GM18861 (cell line): ENCODE measurements around the gene ANKRD40CL.

ENCODE experiments used
- ATAC-seq: cut with Tn5 transposase; IDR thresholded peaks from one replicate; pipeline ENCODE4 v1.9.1; 2021; ENCODE audit not compliant: unreplicated experiment

ANKRD40CL gene

GRCh38 chr17:50790618-50791017 lies 23.3 kb upstream of the ANKRD40CL start:
- ATAC-seq: no peak

GRCh38 chr17:50787106-50787505 lies 19.8 kb upstream of the ANKRD40CL start:
- no peak for ATAC-seq

DNA sequence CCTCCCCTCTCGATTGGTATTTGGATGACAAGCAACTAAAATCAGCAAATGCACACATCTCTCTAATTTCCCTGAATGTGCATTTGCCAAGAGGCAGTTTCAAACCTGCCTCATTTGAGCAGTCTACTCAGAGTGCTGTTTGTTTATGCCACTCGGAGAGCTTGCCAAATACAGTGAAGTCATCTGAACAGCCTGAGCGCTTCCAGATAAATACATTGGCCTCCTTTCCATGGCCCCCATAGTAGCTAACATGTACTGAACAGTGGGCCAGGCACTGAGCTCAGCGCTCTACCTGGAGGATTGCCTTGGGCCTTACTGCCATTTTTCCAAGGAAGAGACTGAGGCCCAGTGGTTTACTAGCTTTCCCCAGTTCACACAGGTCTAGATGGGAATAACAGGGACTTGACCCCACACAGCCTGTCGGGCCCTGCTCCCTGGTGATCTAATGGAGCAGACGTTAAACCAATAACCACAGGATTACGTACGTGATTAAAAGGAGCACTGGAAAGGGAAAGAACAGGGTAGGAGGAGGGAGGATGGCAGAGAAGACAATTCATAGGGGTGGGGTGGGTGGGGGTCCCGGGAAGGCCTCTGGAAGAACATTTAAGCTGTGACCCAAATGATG lies 18.7 kb upstream of the ANKRD40CL start:
- ATAC-seq: no peak

DNA sequence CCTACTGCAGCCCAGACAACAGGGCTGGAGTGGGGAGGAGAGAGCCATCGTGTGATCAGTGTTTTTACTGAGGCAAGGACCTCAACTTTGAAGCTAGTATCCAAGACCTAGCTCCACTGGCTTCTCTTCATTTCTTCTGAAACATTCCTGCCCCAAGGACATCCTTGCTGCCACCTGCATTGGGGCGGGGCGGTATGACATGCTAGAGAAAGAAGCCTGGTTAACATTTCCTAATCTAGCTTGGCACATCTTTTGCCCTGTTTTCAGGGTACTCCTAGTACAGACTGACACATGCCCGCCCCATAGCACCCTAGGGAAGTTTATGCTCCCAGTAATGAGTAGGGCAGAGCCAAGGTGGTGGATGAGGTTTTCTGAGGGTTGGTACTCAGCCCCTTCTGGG lies 17.8 kb upstream of the ANKRD40CL start:
- ATAC-seq: no peak

DNA sequence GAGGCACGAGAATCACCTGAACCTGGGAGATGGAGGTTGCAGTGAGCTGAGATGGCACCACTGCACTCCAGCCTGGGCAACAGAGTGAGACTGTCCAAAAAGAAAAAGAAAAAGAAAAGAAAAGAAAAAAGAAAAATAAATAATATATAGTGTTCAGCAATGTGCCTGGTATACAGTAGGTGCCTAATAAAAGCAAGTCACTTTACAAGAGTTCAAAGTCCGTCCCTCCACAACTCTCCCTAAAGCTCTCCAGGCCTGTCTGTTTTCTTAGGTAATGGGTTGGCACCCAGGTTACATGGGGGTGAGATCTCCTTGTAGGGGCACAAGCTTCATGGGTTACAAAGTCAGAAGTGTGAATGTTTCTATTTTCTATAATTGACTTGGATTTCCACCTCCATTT lies 16.6 kb upstream of the ANKRD40CL start:
- no peak for ATAC-seq

DNA sequence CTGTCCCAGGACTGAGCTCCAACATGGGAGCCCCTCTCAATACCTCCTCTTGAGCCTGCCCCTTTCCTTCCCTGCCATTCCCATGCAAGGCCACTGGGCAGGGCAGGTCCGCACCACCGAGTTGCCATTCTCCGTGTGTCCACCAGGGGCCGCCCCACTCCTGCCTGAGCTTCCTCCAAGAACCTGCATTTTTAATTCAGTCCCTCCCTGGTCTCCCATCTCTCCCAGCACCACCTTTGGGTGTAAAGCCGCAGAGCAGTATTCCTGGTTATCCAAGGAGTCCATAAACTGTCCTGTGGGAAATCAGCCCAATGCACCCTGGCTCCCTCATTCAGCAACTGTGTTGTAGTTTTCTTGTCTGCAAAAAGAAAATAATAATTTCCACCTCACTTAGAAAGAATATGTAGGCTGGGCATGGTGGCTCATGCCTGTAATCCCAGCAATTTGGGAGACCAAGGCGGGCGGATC lies 15.9 kb upstream of the ANKRD40CL start:
- no peak for ATAC-seq

DNA sequence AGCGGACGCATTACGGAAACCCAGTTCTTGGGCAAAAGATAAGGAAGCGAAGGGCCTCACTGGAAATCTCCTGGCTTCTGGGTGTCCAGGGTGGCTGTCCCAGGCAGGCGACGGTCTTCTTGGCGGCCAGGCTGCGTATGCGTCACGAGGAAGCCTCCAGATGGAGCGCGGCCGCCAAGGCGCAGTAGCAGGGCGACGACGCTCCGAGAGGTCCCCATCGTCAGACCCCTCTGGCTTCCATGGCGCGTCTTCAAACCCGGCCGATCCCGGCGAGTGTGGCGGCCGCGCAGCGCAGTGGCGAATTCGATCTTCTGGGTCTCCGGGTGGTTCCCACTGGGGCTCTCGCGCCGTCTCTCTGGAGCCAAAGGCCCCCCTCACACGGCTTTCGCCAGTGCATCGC lies 13.8 kb upstream of the ANKRD40CL start:
- no peak for ATAC-seq

DNA sequence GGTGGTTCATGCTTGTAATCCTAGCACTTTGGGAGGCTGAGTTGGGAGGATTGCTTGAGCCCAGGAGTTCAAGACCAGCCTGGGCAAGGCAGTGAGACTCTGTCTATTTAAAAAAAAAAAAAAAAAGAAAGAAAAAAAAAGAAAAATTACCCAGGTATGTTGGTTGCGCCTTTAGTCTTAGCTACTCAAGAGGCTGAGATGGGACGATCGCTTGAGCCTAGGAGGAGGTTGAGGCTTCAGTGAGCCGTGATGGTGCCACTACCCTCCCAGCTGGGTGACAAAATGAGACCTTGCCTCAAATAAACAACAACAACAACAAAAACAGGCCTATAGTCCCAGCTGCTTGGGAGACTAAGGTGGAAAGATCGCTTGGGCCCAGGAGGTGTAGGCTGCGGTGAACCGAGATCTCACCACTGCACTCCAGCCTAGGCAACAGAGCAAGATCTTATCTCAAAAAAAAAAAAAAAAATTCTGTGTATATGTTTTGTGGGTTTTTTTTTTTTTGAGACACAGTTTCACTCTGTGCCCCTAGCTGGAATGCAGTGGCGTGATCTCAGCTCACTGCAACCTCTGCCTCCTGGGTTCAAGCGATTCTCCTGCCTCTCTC lies 12.5 kb upstream of the ANKRD40CL start:
- ATAC-seq: no peak

- ATAC-seq: no peak
Measured at GRCh38 chr17:50778988-50779387, 11.7 kb upstream of the ANKRD40CL start.

GRCh38 chr17:50778471-50778870 lies 11.2 kb upstream of the ANKRD40CL start:
- ATAC-seq: no peak

- no peak for ATAC-seq
Measured at GRCh38 chr17:50775926-50776325, 8.6 kb upstream of the ANKRD40CL start.

GRCh38 chr17:50774225-50774803 lies 7.0 kb upstream of the ANKRD40CL start:
- no peak for ATAC-seq

GRCh38 chr17:50771991-50772785 lies 4.9 kb upstream of the ANKRD40CL start:
- no peak for ATAC-seq

DNA sequence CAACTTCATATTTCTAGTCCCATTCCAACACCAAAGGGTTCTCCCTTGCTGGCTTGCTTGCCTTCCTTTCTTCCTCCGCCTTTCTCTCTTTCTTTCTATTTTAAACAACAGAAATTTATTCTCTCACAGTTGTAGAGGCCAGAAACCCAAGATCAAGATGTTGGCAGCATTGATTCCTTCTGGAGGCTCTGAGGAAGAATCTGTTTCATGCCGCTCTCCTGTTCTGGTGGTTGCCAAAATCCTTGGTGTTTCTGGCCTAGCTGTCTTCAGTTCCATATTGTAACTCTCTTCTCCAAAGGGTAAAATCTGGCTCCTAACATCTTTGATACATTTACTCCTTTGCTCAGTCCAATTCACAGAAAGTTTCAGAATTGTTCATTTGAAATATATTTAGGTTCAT lies 3.0 kb upstream of the ANKRD40CL start:
- ATAC-seq: no peak

GRCh38 chr17:50769884-50770283 lies 2.6 kb upstream of the ANKRD40CL start:
- ATAC-seq: no peak

DNA sequence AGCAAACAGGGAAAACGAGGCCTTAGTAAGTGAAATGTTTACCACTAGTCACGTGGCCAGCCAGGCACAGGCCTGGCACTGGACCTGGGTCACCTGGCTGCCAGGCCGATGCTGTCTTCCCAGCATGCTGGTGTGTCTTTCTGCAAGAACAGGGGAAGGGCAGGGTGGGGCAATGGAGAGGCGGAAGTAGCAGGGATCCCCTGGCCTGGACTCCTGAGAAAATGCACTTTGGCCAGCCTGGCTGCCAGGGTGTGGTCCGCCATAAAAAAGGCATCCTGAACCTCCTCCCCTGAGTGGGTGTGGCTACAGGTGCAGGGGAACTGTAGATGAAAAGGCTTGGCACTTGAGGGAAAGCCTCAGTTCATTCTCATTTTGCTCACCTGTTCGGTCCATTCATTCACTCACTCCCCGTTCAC lies 1.0 kb upstream of the ANKRD40CL start:
- no peak for ATAC-seq

GRCh38 chr17:50767030-50767429 lies 288 bp downstream of the ANKRD40CL start:
- no peak for ATAC-seq

DNA sequence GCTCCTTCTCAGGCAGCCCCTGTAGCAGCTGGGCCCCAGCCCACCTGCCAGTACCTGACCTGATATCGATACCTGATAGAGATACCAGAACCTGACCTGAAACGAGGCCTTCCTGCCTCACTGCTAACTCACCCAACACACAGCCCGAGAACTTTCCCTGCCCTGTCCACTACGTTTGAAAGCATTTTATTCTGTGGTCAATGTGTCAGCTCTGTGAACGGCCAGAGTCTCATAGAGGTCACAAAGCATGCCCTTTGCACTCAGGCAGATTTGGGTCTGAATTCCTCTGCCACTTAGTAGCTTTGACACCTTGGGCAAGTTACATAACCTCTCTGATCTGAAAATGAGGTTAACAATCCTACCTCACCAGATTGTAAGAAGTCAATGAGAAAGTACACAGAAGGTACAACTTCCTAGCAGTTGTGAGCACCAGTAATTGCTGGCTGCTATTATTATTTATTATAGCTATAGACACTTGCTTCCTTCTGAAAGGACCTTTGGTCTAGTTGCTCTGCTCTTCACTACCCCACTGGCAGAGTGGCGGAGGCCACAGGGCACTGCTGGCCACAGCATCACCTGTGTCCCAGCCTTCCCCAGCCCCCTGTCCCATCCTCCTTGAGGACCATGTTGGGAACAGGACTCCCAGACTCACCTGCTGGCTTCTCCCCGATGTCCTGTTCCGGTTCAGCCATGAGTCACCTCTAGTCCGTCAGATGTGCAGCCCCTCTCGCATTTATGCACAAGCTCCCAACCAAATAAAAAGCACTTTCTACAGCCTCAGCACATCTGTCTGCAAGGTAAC lies 895 bp downstream of the ANKRD40CL start:
- no peak for ATAC-seq

GRCh38 chr17:50765454-50766221 lies 1.7 kb downstream of the ANKRD40CL start:
- ATAC-seq: no peak

GRCh38 chr17:50764734-50765149 lies 2.6 kb downstream of the ANKRD40CL start:
- ATAC-seq: no peak
